ENCODE measurements around the gene ZNF436.

- TF ChIP-seq CTCF (IDR thresholded peaks at IDR 0.05), result no peak
- TF ChIP-seq POLR2A (IDR thresholded peaks at IDR 0.05), result no peak
Measured at GRCh38 chr1:23322770-23323169, 46.9 kb downstream of the ZNF436 start.
